GM12875 (cell line): Measurements from ENCODE around the gene CPLANE1.

Source experiments
- H3K4me3 ChIP-seq: one replicate; pipeline ENCODE4 v1.5.1; 2011; ENCODE audit warnings: low read depth, low read length, control low read depth
- CTCF ChIP-seq: IDR thresholded peaks from 2 replicates; pipeline ENCODE4 v1.5.1; 2011; ENCODE audit warnings: low read depth, mild to moderate bottlenecking, control low read depth, inconsistent platforms, low read length, moderate library complexity, borderline replicate concordance; ENCODE audit not compliant: insufficient read depth

The CPLANE1 gene

GRCh38 chr5:37207802-37208201, 41.4 kb downstream of the CPLANE1 start:
- TF ChIP-seq CTCF: no peak
- H3K4me3 ChIP-seq: no peak overlapping the region

- no peak overlapping the region for H3K4me3 ChIP-seq
- TF ChIP-seq CTCF: no peak
Observed at GRCh38 chr5:37206736-37207135, 42.4 kb downstream of the CPLANE1 start.

DNA sequence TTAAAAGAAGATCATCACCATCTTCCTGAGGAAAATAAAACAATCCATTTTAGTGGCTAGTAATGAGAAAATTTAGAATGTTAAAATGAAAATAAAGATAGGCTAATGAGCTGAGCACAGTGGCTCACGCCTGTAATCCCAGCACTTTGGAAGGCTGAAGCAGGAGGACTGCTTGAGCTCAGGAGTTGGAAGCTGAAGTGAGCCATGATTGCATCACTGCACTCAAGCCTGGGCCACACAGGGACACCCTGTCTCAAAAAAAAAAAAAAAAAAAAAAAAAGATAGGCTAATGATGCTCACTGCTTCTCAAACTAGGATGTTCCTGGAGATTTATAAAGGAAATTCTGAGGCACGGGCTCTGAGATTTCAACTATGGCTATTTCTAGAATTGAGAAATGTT, 50.3 kb downstream of the CPLANE1 start:
- H3K4me3 ChIP-seq: no peak overlapping the region
- no peak for TF ChIP-seq CTCF

DNA sequence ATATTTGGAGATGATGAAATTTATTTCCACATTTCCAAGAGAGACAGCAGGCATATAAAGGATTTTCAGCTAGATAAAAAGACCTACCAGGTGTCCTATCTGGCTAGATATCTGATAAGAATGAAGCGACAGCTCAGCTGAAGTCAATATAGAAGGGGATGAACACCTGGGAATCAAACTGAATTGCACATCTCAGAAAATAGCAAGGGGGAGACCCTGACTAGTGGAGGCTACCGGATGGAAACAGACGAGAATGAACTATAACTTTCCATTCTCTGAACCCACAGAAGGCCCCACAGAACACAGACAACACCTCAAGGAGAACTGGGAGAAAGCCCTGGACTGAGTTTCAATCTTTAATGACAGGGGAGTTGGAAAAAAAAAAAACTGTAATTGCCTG, 51.1 kb downstream of the CPLANE1 start:
- no peak overlapping the region for H3K4me3 ChIP-seq
- TF ChIP-seq CTCF: no peak

GRCh38 chr5:37197340-37198050, 51.7 kb downstream of the CPLANE1 start:
- H3K4me3 ChIP-seq: no peak overlapping the region
- TF ChIP-seq CTCF: no peak

DNA sequence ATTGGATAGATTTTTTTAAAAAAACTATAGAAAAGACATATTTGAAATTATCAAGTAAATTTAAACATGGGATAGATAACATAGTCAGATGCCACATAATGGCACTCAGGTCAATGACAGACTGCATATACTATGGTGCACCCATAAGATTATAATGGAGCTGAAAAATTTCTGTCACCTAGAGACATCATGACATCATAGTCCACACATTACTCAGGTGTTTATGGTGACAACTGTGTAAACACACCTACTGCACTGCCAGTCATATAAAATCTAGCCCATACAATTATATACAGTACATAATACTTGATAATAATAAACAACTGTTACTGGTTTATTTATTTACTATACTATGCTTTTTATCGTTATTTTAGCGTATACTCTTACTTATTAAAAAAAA, 58.6 kb downstream of the CPLANE1 start:
- no peak overlapping the region for H3K4me3 ChIP-seq
- no peak for TF ChIP-seq CTCF

- no peak for TF ChIP-seq CTCF
- no peak overlapping the region for H3K4me3 ChIP-seq
Observed at GRCh38 chr5:37189355-37189754, 59.8 kb downstream of the CPLANE1 start.
